CD14-positive monocyte (primary cell): ENCODE results near the gene JAML. TPM values are rescaled to one million over a fixed set of nuclear protein-coding genes. Genes with fewer than 3 reads are reported as not detected.

Experiments used
- DNase-seq, 3 donors: peaks; one replicate each; pipeline ENCODE4 v3.0.0-alpha.2; 2011 to 2022
- H2AFZ ChIP-seq: 2 replicates; pipeline ENCODE4 v1.6.0; 2012; ENCODE audit warnings: mild to moderate bottlenecking, low read depth, low read length, inconsistent platforms; ENCODE audit not compliant: insufficient read depth, poor library complexity, severe bottlenecking
- H3K27ac ChIP-seq, 2 donors: 1 replicate in 1 of 2; 2 replicates in 1 of 2; pipeline ENCODE4 v1.5.1; 2012 to 2013; ENCODE audit warnings: low read length in 2 of 2, control low read depth in 1 of 2, inconsistent platforms in 1 of 2, low read depth in 1 of 2, mild to moderate bottlenecking in 1 of 2
- H3K27me3 ChIP-seq, 2 donors: one replicate each; pipeline versions ENCODE4 v1.6.0 to v1.6.1; 2011 to 2013; ENCODE audit warnings: low read length in 2 of 2; ENCODE audit not compliant: control insufficient read depth in 2 of 2, insufficient read depth in 2 of 2
- H3K36me3 ChIP-seq, 2 donors: replicated peaks in 1 of 2; 1 replicate in 1 of 2; 2 replicates in 1 of 2; pipeline versions ENCODE4 v1.5.1 to v1.6.1; 2012 to 2013; ENCODE audit warnings: low read length in 2 of 2, control low read depth in 1 of 2, inconsistent platforms in 1 of 2, mild to moderate bottlenecking in 1 of 2; ENCODE audit not compliant: insufficient read depth in 2 of 2, control insufficient read depth in 1 of 2
- H3K4me1 ChIP-seq, 2 donors: 1 replicate in 1 of 2; 2 replicates in 1 of 2; pipeline versions ENCODE4 v1.5.1 to v1.6.1; 2012 to 2013; ENCODE audit warnings: low read length in 2 of 2, control low read depth in 1 of 2, inconsistent platforms in 1 of 2, mild to moderate bottlenecking in 1 of 2, moderate library complexity in 1 of 2; ENCODE audit not compliant: insufficient read depth in 2 of 2, control insufficient read depth in 1 of 2
- H3K4me2 ChIP-seq: replicated peaks from 2 replicates; pipeline ENCODE3; 2012; ENCODE audit warnings: low read length, moderate library complexity, mild to moderate bottlenecking; ENCODE audit not compliant: poor library complexity, severe bottlenecking; ENCODE audit errors: extremely low read depth
- H3K4me3 ChIP-seq, 3 experiments: fragments of 200-600 bp in 1 of 3; sonication (generic) in 1 of 3; replicated peaks in 1 of 3; 1 replicate in 2 of 3; 2 replicates in 1 of 3; pipeline ENCODE4 v1.5.1; 2011 to 2013; ENCODE audit warnings: low read length in 3 of 3, mild to moderate bottlenecking in 3 of 3, control low read depth in 2 of 3, low read depth in 2 of 3, inconsistent platforms in 1 of 3, moderate library complexity in 1 of 3
- H3K79me2 ChIP-seq: 2 replicates; pipeline ENCODE4 v1.6.0; 2012; ENCODE audit warnings: mild to moderate bottlenecking, control low read depth, inconsistent platforms, low read length, moderate library complexity; ENCODE audit not compliant: insufficient read depth
- H3K9ac ChIP-seq: 2 replicates; pipeline ENCODE4 v1.6.0; 2017; ENCODE audit warnings: low read length, mild to moderate bottlenecking; ENCODE audit not compliant: insufficient read depth, poor library complexity, severe bottlenecking
- H3K9me3 ChIP-seq, 2 donors: replicated peaks in 1 of 2; 1 replicate in 1 of 2; 2 replicates in 1 of 2; pipeline versions ENCODE4 v1.5.1 to v1.6.1; 2012 to 2013; ENCODE audit warnings: low read length in 2 of 2, control low read depth in 1 of 2; ENCODE audit not compliant: control insufficient read depth in 1 of 2, insufficient read depth in 1 of 2
- H4K20me1 ChIP-seq: 2 replicates; pipeline ENCODE4 v1.6.0; 2012; ENCODE audit warnings: mild to moderate bottlenecking, low read length, control low read depth, moderate library complexity; ENCODE audit not compliant: insufficient read depth
- H3K27ac Mint-ChIP-seq, 7 donors: one replicate each; pipeline ENCODE4 v1.8.0; 2020; ENCODE audit warnings: mild to moderate bottlenecking in 7 of 7, mixed read lengths in 7 of 7, moderate library complexity in 6 of 7, inconsistent platforms in 2 of 7
- H3K27me3 Mint-ChIP-seq, 3 donors: one replicate each; pipeline ENCODE4 v1.8.0; 2021 to 2022; ENCODE audit warnings: low read depth in 3 of 3, mild to moderate bottlenecking in 3 of 3, mixed read lengths in 3 of 3, moderate library complexity in 3 of 3, inconsistent platforms in 1 of 3
- H3K36me3 Mint-ChIP-seq, 2 donors: one replicate each; pipeline ENCODE4 v1.8.0; 2020; ENCODE audit warnings: mixed read lengths in 2 of 2, inconsistent platforms in 1 of 2, mild to moderate bottlenecking in 1 of 2
- H3K4me1 Mint-ChIP-seq: one replicate; pipeline ENCODE4 v1.8.0; 2020; ENCODE audit warnings: mild to moderate bottlenecking, mixed read lengths
- H3K4me3 Mint-ChIP-seq, 2 donors: one replicate each; pipeline ENCODE4 v1.8.0; 2020; ENCODE audit warnings: mild to moderate bottlenecking in 2 of 2, mixed read lengths in 2 of 2, moderate library complexity in 1 of 2
- H3K9me3 Mint-ChIP-seq, 7 donors: one replicate each; pipeline ENCODE4 v1.8.0; 2020 to 2022; ENCODE audit warnings: mixed read lengths in 7 of 7, mild to moderate bottlenecking in 6 of 7, moderate library complexity in 6 of 7, inconsistent platforms in 2 of 7
- WGBS: methylation state at CpG from one replicate; pipeline ENCODE4 v1.1.5; 2013; ENCODE audit warnings: missing lambda C conversion rate; ENCODE audit not compliant: insufficient coverage; 5-methylcytosine and 5-hydroxymethylcytosine counted together
- intact Hi-C, 2 donors: fragments of 100-400 bp; cut with micrococcal nuclease; formaldehyde crosslinking; loops; one replicate each; pipeline versions ENCODE4 v1.15.0 to v1.15.1; 2023
- polyA plus RNA-seq, 3 donors: library from polyadenylated mRNA; depleted of rRNA in 1 of 3; unstranded in 2 of 3; stranded (reverse) in 1 of 3; fragments of 300-500 nt in 2 of 3; fragments of >200 nt in 1 of 3; fragmentation: Illumina TruSeq in 2 of 3; gene quantifications; 1 replicate in 2 of 3; 2 replicates in 1 of 3; pipeline ENCODE4 v1.2.3, GENCODE V29; 2012 to 2021
- TF ChIP-seq, protein P1 (sequence below): fragments of 200-600 bp; IDR thresholded peaks from one replicate; pipeline ENCODE4 v1.8.0; 2022; ENCODE audit warnings: antibody characterized with exemption, mild to moderate bottlenecking

The JAML gene
- polyA plus RNA-seq, 3 donors: 316 to 968 (median 748) TPM

- Mint-ChIP-seq H3K4me3 (no peak overlapping the region), H3K4me1 (peaks cover 28% of the 10 kb centered on the region), H3K36me3 (peaks cover 31 to 34% of the 10 kb centered on the region in 2 donors), H3K27me3 (no peaks in the 10 kb centered on the region), H3K9me3 (no peaks in the 10 kb centered on the region), H3K27ac (peak overlapping the region in 1 of 7 donors; percentile 33)
- TF ChIP-seq, protein P1, sequence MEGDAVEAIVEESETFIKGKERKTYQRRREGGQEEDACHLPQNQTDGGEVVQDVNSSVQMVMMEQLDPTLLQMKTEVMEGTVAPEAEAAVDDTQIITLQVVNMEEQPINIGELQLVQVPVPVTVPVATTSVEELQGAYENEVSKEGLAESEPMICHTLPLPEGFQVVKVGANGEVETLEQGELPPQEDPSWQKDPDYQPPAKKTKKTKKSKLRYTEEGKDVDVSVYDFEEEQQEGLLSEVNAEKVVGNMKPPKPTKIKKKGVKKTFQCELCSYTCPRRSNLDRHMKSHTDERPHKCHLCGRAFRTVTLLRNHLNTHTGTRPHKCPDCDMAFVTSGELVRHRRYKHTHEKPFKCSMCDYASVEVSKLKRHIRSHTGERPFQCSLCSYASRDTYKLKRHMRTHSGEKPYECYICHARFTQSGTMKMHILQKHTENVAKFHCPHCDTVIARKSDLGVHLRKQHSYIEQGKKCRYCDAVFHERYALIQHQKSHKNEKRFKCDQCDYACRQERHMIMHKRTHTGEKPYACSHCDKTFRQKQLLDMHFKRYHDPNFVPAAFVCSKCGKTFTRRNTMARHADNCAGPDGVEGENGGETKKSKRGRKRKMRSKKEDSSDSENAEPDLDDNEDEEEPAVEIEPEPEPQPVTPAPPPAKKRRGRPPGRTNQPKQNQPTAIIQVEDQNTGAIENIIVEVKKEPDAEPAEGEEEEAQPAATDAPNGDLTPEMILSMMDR: no peak
- Histone ChIP-seq H3K36me3 (peaks cover 94 to 98% of the 10 kb centered on the region in 2 donors), H3K9me3 (no peaks in the 10 kb centered on the region), H3K27me3 (no peaks in the 10 kb centered on the region), H2AFZ (no peak overlapping the region), H3K4me2 (no peak overlapping the region), H3K9ac (no peak overlapping the region), H3K4me1 (peaks cover 22 to 27% of the 10 kb centered on the region in 2 donors), H3K27ac (peak overlapping the region in 1 of 2 donors; percentile 56), H4K20me1 (peaks cover 63% of the 10 kb centered on the region), H3K79me2 (peaks cover 25% of the 10 kb centered on the region), H3K4me3 (no peak overlapping the region)
- DNase-seq: no peak
- WGBS: 90% methylated on average over 4 of the region's 9 CpGs
- intact Hi-C loops: loop anchor here in 1 of 2 donors (10.0 kb wide), 1 partner anchor 284 kb away; no protein-coding TSS in a partner anchor
These were observed 23.7 kb downstream of the JAML start for GRCh38 chr11:118200901-118201680.

DNA sequence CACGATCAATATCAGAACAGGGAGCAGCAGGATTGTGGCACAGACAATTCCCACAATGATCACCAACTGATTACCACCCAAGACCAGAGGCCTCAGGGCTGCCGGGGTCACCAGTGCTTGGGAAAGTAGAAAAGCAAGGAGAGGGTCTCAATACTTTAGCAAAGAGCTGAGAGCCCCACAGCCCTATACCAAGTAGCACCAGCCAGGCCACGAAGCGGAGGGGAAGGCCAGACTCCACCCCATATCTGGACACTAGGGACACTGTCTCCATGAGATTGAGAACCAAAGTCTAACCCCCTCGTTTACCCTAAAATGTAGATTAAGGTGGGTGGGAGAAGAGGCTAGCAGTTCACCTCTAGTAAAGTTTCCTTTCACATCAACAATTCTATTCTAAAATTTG is 24.3 kb downstream of the JAML start:
- Histone ChIP-seq H3K4me1 (peaks cover 16 to 21% of the 10 kb centered on the region in 2 donors), H3K36me3 (peaks cover 93 to 98% of the 10 kb centered on the region in 2 donors), H4K20me1 (peaks cover 65% of the 10 kb centered on the region), H3K9ac (no peak overlapping the region), H3K27me3 (no peaks in the 10 kb centered on the region), H3K27ac (peak overlapping the region; percentile 12 to 36), H3K4me2 (no peak overlapping the region), H3K79me2 (peaks cover 22% of the 10 kb centered on the region), H3K9me3 (no peaks in the 10 kb centered on the region), H3K4me3 (no peak overlapping the region), H2AFZ (no peak overlapping the region)
- Mint-ChIP-seq H3K9me3 (no peaks in the 10 kb centered on the region), H3K4me3 (no peak overlapping the region), H3K27ac (peak overlapping the region in 5 of 7 donors; percentile 21 to 82 (median 37)), H3K4me1 (peaks cover 22% of the 10 kb centered on the region), H3K27me3 (no peaks in the 10 kb centered on the region), H3K36me3 (peaks cover 35 to 40% of the 10 kb centered on the region in 2 donors)
- WGBS: no CpG with 5 or more reads among the region's 5 CpGs
- TF ChIP-seq, protein P1: no peak
- intact Hi-C loops: loop anchor here in 1 of 2 donors (10.0 kb wide), 1 partner anchor 284 kb away; no protein-coding TSS in a partner anchor
- no peak for DNase-seq
